GM10847 (cell line): Measurements from ENCODE around the gene ABI1.

Experiments used
- POLR2A ChIP-seq: IDR thresholded peaks from 2 replicates; pipeline ENCODE4 v1.6.1; 2011; ENCODE audit not compliant: insufficient read length; ENCODE audit errors: extremely low read depth

Gene ABI1

DNA sequence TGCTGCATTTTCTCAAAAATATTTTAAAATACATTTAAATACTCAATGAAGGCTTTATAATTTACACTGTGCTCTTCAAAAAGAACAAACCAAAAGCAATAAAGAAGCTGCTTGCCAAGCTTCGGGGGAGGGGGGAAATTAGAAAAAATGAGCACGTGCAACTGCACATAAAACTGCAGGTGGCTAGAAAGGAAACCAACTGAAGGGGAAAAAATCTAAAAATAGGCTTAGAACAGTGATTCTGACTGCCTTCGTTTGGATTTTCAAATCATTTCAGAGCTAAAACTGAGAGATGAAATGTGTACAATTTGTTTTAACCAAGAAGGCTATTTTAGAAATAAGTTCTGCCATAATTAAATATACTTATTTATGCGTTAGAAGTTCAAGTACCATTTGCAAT, 61.4 kb downstream of the ABI1 start:
- no peak for TF ChIP-seq POLR2A

DNA sequence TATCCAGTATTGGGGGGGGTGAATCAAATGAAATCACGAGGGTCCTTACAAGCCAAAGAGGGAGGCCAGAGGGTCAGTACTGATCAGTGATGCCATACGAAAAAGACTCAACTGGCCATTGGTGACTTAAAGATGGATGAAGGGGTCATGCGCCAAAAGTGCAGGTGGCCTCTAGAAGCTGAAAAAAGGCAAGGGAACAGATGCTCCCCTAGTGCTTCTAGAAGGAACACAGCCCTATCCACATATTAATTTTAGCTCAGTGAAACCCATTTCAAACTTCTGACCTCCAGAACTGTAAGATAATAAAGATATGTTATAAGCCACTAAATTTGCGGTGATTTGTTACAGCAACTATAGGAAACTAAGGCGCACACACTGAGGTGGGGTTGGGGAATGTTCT, 62.5 kb downstream of the ABI1 start:
- no peak for TF ChIP-seq POLR2A

DNA sequence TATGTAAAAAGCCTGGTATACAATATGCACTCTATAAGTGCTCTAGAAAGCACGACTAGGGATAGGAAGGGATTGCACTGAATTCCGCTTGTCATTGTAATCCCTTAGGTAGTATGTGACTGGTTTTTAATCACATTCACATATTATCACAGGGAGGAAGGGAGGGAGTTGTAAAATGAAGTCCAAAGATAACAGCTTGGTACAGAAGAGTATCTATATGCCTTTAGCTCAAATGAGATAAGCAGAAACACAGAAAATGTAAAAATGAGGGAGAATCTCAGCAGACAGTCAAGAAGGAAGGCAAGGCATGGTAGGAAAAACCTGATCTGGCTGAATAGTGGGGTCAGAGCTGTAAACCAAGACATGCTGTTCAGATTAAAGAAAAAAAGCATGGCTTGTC, 63.4 kb downstream of the ABI1 start:
- TF ChIP-seq POLR2A = no peak

DNA sequence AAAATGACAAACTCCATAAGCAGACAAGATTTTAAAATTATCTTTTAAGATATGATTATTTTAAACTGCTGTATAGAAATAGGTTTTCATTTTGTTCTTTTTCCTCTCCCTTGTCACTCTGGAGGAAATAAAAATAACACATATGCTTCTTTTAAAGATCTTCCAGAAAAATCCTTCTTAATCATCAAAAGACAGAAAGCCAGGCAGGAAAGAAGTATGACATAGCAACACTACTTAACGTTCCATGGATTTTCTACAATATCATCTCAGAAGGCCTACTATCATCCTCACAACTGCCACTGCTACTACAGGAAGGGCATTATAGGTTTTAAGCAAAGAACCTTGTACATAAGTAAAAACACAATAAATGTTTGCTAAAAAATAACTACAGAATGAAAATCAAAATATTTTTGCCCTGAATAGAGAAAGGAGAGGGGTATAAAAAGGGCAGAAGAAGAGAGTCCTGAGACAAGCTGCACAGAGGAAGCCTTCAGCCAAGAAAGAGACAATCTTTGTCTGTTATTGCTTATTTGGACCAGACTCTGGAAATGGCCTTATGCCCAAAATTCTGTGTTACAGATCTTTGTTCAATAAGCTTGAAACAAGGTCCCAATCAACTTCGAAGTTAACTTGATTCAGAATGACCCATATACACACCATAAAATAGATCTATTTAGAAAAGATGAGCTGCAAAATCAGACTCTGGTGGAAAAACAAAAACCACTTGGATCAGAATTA, 67.8 kb downstream of the ABI1 start:
- TF ChIP-seq POLR2A = no peak

DNA sequence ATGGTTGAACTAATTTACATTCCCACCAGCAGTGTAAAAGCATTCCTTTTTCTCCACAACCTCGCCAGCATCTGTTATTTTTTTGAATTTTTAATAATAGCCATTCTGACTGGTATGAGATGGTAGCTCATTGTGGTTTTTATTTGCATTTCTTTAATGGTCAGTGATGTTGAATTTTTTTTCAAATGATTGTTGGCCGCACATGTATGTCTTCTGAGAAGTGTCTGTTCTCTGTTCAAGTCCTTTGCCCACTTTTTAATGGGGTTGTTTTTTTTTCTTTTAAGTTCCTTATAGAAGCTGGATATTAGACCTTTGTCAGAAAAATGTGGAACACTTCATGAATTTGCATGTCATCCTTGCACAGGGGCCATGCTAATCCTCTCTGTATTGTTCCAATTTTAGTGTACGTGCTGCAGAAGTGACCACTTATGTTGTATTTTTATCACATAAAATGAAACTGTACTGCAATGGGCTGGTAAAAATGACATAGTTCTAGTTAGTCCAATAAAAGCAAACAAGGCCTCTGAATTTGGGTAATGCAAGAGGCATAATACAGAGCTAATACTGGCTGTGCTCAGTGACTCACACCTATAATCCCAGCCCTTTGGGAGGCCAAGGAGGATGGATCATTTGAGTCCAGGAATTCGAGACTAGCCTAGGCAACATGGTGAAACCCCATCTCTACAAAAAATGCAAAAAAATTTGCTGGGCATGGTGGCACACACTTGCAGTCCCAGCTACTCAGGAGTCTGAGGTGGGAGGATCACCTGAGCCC, 70.3 kb downstream of the ABI1 start:
- no peak for TF ChIP-seq POLR2A

DNA sequence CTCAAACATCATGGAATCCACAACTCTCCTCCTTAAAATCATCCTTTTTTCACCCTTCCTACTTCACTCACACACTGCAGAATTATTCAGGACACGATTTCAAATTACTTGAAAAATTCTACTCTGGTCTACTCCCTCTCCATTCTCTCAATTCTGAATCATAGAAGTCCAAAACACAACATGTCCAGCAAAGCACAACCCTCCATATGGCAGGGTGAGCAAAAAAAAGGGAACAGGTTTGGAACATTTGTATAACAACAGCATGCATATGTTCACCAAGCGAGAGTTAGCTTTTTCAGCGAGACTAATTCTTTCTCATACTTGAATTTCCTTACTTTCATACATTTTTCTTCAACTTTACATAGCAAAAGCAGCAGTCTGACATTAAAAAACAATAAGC, 73.4 kb downstream of the ABI1 start:
- no peak for TF ChIP-seq POLR2A

DNA sequence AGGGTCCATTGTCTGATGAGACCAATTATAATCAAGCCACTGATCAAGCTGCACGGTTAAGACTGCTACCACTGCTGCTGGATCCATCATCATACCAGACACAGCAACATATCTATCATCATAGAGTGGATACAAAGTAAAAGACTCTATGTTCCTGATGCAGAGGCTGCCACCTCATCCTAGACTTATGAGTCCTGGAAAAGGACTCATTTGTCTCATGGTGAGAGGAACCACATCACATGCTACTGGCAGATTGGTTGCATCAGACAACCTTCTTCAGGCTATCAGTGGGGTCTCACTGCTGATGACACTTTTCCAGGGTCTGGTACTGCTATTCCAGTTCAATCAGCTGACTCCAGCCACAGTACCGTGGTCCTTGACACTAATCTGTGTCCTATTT, 79.0 kb downstream of the ABI1 start:
- no peak for TF ChIP-seq POLR2A

DNA sequence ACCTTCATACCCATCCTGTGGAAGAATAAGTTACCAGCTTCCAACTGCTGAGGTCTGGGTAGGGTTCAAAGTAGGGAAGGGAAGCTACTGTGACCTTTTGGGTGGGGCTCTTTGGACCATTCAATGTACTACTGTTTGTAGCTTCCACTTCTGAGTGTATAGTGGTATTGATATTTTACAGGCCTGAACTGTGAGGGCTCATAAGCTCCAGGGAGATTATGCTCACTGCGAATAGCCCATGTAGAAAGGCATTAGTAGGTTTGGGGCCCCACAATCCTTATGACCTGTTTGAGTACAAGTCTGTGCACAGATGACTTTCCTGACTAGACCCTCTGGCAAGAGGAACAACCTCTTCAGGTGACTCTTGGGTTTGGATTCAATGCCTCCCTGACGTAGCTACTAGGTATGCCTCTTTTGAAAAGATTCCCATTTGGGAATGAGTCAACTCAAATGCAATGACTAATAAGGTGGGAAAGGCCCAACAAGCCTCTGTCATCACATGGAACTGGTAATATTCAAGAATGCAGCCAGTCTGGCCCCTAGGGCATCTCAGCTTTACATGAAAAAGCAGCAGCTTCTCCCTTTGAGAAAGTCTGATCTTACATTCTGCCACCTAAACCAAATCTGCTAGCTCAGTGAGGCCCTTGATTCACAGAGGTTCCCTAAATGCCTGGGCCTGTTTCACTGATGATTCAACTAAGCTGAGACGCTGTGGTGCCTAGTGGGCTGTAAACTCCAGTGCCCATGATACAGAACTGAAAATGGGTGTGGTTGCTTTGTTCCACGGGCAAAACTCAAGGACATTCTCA, 79.8 kb downstream of the ABI1 start:
- no peak for TF ChIP-seq POLR2A

DNA sequence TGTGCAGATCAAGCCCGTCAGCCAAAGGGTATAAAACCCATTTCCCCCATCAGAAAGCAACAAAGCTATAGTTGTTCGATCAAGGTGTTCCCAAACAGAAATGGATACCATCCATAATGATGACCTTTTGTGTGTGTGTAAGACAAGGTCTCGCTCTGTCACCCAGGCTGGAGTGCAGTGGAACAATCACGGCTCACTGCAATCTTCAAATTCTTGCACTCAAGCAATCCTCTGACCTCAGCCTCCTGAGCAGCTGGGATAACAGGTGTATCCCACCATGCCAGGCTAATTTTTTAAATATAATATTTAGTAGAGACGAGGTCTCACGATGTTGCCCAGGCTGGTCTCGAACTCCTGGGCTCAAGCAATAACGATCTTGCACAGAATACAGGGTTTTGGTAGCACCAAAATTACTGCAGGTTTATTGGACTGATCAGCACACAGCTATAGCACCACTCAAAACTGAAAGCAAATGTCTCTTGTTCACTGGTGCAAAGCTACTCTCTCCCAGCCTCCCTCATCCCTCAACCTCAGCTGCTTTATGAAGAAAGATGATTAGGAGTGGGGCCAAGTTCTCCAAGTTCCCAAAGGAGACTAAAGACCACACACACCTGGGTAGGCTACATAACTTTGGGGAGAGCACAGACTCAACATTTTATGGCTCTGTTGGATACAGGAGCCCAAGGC, 80.5 kb downstream of the ABI1 start:
- TF ChIP-seq POLR2A = no peak

DNA sequence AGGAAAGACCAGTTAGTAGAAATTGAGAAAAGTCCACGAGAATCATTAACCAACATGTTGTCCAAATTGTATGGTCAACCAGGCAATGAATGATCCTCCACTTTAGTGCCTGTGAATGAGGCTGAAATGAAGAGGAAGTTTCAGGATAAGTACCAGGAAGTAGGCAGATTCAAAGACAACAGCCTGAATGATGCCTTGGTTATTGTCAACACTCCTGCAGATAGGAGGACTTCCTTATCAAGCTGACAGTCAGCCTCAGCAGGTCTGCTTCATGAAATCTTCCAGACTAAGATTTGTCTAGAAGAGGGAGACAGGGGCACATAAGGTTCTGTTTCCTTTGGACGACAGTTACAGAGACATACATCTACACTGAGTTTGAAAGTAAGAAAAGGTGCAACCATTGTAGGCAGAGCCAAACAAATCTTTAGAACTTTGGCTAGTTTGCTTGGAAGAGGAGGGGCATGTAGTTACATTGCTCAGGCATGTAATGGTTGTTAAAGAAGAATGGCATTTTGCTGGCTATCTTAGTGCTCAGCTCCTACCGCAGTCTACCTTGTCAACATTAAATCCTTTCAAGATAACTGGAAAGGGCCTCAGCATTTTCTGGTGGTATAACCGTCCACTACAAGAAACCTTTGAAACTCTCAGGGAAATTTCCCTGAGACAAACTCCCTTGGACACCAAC, 81.4 kb downstream of the ABI1 start:
- no peak for TF ChIP-seq POLR2A

DNA sequence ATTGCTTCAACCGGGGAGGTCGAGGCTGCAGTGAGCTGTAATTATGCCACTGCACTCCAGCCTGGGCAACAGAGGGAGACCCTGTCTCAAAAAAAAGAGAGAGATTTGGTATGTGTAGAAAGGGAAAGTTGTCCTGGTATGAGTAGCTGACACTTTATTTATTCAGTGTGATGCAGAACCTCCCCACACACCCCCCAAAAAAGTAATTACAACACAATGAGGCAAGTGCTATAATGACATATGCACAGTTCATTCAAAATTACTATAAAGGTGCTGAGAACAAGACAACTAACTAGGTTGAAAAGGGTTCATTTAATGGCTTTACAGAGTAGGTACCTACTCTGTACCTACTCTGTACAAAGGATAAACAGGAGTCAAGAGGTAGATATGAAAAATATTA, 83.1 kb downstream of the ABI1 start:
- no peak for TF ChIP-seq POLR2A

DNA sequence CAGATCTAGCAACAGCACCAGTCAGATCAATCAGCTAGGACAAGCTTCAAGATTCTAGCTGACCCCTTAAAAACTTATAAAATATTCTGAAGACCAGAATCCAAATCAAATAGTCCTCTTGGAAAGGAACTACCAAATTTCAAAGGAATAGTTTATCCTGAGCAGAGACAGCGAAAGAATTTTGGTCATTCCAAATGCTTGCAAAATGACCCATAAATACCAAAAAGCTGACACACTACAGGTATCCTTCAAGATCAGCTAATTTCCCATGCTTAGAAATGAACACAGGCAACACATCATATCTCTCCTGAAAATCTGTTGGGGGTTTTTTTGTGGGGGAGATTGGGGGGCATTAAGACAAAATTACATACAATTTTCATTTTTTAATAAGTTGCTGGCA, 84.5 kb downstream of the ABI1 start:
- TF ChIP-seq POLR2A = no peak

DNA sequence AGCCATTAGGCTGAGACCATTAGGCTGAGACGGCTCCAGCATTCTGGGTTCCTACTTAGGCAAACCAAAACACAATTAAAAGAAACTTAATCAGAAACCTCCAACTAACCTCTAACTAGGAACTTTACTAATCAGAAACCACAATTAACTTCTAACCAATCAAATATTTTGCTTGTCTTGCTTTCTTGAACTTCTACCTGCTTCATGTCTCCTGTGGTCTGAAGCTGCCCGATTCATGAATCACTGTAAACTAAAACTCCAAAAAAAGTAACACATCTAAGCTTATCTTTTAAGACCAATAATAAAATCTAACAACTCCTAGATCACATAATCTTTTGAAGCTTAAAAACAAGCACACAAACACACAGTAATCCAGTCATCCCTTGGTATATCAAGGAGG, 87.1 kb downstream of the ABI1 start:
- no peak for TF ChIP-seq POLR2A

DNA sequence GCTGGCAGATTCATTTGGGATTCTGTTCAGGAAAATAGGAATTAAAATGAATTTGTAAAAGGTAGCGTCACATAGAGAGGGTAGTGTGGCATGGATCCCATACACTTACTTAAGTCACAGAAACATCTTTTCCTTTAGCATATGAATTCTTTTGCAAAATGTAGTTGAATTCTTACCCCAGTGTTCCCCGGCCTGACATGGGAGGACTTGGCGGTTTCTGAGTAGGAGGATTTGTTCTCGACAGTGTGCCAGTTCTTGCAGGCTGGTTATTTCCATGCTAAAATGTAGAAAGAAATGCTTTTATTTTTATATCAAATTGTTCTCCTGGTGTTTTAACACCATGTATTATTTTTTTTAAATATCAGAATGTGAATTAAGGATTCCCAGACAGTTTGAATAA, 90.7 kb downstream of the ABI1 start:
- no peak for TF ChIP-seq POLR2A

DNA sequence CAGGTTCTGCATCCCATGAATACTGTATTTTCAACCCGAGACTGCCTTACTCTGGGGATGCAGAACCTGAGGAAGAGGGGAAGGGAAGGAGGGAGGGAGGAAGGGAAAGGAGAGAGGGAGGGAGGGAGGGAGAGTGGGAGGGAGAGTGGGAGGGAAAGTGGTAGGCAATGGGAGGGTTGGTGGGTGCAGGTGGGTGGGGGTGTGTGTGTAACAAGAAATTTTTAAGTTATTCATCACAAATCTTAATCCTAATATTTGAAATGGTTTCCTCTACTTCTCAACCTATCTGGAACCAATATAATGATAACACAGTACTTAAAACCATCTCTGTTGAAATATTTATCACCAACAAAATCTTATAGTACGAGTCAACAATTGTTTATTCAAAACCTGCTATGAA, 95.2 kb downstream of the ABI1 start:
- TF ChIP-seq POLR2A = no peak

DNA sequence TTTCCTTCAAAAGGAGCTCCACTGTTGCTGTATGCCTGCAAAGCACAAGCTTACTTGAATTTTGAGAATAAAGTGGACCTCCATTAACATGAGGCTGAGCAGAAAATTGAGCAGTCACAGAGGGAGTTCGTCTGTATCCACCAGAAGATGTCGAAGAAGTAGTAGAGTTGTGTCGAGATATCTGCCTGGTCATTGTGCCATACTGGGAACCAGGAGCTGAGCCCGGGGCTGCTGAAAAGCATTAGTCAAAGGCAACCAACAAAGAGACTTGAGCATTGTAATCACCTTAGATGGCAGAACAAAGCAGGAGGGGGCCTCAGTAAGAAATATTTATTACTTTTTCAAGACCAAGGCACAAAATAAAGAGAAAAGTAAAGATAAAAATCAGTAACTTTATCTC, 101.8 kb downstream of the ABI1 start:
- TF ChIP-seq POLR2A = no peak
